Fibroblast of skin of abdomen (primary cell): Measurements from ENCODE around the gene GOLGA2.
A peak's percentile ranks its signal among the peaks of the same experiment; 100 is the strongest.

Experiments
- DNase-seq: peaks from one replicate; pipeline ENCODE4 v3.0.0-alpha.2; 2013

Gene GOLGA2

DNA sequence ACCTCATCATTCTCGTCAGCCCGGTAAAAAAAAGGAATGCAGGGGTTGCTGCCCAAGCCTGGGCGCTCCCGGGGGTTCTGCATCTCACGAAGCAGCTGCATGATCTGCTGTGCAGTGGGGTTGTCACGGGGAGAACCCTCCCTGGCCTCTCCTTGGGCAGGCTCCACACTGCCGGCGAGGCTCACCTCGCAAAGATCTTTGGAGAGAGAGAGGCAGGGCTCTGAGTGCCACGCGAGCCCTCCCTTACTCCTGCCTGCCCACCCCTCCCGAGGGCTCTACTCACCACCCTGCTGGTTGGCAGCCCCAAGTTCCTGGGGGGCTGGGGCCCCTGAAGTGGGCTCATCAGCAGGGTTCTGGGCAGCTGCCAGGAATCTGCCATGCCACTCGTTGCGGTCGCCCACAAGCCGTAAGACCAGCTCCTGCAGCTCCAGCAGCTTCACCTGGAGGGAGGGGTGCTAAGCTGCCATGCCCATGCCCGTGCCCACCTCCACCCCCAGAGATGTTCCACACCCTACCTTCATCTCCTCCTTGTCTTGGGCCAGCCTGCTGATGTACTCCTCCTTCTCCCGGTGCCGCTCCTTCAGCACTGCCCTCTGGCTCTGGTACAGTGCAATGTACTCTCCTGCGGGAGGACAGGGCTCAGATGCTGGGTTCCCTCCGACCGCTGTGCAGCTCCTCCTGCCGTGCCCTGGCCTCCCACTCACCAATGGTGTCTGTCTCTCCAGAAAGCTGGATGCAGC lies 18.6 kb downstream of the GOLGA2 start:
- no peak for DNase-seq

DNA sequence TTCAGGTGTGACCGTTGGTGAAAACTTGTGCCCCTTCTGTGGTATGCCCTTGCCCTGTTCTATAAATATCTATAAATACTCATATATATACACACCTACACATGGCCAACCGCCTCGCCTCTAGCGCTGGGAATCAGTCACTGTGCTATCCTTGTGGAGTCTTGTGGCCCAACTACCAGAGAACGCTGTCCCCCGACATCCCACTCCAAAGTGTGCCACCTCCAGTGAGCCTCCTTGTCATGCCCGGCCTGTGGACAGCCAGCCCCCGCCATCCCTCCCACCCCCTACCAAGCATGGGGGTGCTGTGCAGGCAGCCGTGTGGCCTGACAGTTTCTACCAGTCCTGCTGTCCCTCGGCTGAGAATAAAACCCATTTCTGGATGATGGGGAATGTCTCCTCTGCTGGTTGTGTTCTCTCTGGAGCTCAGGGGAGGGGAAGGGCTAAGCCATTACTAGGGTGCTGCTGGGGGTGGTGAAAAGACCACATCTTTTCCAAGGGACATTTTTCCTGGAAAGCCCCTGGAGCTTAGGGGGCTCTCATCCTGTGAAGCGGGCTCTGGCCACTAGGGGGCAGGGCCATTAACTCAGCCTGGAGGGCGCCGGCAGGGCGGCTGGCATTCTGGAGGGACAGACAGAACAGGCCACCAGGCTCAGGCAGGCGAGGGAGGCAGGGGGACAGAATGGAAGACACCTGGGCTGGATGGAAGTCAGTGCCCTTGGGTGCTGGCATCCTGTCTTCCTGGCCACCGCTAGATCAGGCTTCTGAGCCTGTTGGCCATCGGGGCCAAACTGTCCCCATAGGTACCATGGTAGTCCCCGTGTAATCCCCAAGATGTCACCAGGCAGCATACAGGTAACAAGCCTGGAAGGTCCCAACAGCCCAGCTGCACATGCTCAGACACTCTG lies 20.7 kb downstream of the GOLGA2 start:
- peak; percentile 53 for DNase-seq

- DNase-seq: no peak
Measured at GRCh38 chr9:128254362-128254761, 21.4 kb downstream of the GOLGA2 start.

- no peak for DNase-seq
Measured at GRCh38 chr9:128253991-128254346, 21.8 kb downstream of the GOLGA2 start.

- DNase-seq: no peak
Measured at GRCh38 chr9:128253140-128253990, 22.4 kb downstream of the GOLGA2 start.

DNA sequence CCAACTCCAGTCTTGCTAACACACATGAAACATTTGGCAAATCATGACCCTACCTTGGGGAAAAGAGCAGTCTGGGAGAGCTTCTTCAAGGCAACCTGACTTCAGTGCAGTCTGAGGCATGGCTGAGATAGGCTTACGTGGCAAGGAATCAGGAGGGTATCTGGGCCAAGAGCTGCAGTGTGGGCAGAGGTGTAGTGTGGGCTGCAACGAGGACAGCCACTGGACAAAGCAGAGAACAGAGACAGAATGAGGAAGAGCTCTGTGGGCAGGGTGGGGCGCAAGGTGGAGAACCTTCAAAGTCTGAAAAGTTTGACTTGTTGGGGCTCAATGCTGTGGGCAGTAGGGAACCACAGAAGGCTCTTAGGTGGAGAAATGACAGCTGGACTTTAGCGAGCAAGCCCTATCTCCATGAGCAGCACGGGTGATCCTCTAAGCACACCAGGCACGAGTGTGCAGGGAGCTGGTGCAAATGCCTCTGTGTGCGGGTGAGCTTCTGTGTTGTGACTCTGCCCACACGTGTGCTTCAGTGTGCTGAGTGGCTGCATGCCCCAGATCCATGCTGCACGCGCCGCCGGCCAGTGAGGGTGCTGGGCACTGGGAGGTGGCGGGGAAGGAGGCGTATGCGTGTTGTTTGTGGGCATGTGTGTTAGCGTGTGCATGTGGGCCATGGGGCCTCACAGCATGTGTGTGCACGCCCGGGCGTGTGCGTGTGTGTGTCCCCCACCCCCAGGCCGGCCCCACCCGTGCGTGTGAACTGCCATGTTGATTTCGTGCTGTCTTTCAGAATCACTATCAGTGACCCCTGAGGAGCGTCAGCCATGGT lies 23.3 kb downstream of the GOLGA2 start:
- no peak for DNase-seq

GRCh38 chr9:128251732-128252100 lies 24.1 kb downstream of the GOLGA2 start:
- no peak for DNase-seq

- DNase-seq: no peak
Measured at GRCh38 chr9:128250839-128251731, 24.7 kb downstream of the GOLGA2 start.

GRCh38 chr9:128249908-128250838 lies 25.6 kb downstream of the GOLGA2 start:
- peak; percentile 38 for DNase-seq

GRCh38 chr9:128249558-128249907 lies 26.3 kb downstream of the GOLGA2 start:
- DNase-seq: no peak

DNA sequence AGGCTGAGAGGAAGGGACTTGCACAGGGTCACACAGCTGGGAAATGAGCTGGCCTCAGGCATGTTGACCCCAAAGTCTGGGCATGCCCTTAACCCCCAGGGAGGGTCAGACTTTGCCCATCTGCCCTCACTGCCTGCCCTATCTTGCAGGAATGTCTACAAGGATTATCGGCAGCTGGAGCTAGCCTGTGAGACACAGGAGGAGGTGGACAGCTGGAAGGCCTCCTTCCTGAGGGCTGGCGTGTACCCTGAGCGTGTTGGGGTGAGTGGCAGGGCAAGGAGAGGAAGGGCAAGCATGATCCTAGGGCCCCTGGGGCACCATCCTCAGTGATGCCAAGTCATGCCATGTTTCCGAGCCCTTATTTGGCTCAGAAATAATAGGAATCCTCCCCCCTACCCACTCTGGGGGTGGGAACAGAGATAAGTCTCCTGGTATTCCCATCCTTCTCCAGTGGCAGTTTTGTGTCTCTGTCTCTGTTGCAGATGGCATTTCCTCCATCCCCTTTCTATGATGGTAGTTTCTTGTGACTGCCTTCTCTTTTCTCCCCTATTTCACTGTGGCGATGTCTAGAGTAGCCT lies 28.5 kb downstream of the GOLGA2 start:
- no peak for DNase-seq

DNA sequence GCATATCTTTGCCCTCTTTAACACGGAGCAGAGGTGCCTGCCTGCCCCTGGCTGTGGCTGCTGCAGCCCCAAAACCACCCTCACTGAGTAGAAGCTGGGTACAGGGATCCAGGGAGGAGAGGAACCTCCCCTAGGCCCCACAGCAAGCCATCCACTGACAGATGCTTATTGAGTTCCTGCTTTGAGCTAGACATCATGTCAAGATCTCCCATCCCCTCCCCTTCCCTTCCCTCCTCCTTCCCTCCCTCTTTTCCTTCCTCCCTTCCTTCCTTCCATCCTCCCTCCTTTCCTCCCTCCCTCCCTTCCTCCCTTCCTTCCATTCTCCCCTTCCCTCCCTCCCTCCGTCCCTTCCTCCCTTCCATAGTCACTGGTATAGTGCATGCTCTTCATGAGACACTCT lies 29.3 kb downstream of the GOLGA2 start:
- no peak for DNase-seq

- peak; percentile 88 for DNase-seq
Measured at GRCh38 chr9:128245421-128246151, 30.2 kb downstream of the GOLGA2 start.

DNA sequence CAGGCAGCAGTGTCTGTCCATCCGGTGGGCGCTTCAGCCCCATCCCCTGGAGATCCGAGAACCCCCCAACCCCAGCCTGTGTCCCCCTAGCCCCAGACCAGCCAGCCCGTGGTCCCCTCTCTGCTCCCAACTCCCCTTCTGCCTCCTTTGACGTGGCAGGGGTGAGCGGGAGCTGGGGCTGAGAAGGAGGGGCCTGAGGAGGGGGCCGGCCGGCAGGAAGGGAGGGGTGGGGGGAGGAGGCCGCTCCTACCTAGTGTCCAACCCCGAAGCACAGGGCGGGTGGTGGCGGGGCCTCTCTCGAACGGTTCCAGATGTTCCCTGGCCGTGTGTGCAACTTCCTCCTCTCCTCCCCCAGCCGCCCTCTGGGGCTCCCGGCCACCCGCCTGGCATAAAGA lies 31.0 kb downstream of the GOLGA2 start:
- peak; percentile 97 for DNase-seq

DNA sequence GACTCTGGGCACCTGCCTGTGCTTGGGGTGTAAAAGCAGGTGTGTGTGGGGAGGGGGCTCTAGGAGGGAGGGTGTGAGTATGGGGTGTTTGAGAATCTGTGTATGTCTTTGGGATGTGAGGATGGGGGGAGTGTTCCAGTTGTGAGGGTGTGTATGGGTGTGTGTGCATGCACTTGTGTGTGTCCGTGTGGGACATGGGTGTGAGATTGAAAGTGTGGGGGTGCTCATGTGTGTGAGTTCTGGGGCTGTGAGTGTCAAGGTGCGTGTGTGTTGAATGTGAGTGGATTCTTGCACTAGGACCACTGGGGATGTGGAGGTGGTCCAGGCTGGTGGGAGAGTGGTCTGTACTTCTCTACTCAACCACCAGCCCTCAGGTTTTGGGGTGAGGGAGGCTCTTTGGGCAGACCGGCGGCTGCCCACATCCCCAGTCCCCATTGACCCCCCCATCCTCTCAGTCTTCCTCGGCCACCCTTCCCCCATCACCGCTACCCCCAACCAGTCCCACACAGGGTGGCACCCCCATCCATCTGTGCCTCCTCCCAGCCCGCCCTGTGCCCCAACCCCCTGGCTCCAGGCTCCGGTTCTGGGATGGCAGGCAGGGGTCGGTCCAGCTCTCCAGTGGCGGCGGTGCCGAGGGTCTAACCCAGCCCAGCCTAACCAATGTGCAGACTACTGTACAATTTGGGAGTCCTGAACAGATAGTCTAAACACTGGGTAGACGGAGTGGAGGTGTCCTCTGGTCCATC lies 31.5 kb downstream of the GOLGA2 start:
- DNase-seq: peak; percentile 12

DNA sequence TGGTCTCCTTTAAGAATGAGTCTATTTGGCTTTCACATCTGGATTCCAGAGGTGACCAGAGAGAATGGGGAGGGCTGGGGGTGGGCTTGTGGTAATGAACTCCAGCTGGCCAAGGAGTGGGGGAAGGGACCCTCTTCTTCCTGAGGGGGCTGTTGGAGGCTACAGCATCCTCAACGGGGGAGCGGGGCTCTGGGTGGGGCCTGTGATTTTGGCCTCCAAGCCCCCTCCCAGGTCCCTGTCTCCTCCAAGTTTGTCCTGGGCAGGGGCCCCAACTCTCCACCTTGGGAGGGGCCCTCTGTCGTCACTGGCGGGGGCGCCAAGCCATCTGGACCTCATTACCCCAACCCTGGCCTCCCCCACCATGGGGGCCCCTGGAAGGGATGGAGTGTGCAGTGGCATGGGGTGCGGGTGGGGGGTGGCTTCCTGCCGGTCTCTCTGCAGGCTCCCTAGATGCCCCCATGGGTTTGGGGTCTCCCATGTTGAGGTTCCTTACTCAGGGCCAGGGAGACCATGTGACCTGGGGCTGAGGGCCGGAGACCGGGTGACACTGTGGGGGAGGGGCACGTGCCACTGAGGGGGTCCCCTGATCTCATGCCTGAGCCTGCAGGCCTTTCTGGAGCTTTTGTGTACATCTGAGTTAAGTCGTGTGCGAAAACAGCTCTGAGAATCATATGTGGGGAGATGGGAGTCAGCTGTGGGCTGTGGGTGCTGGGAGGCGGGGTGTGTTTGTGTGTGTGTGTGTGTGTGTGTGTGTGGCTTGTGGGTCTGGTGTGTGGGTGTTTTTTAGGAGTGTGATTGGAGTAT lies 32.4 kb downstream of the GOLGA2 start:
- DNase-seq: peak; percentile 77

- no peak for DNase-seq
Measured at GRCh38 chr9:128242828-128243214, 33.0 kb downstream of the GOLGA2 start.
